ENCODE data around the gene ADCY9.

GRCh38 chr16:4006397-4006999, 109.7 kb downstream of the ADCY9 start:
- TF ChIP-seq SIN3A (IDR thresholded peaks at IDR 0.05; ENCODE audit: borderline replicate concordance, insufficient read depth, low read length) (no peak), FOXP2 (optimal IDR thresholded peaks at IDR 0.05; ENCODE audit: borderline replicate concordance, extremely low read depth, extremely low read length, insufficient read depth) (no peak), POLR2AphosphoS5 (IDR thresholded peaks at IDR 0.05; ENCODE audit: low read depth, low read length) (no peak)
